Loucy (cell line): Measurements from ENCODE around the gene SYNE1.
"Not testable (repeated sequence)": the region's sequence is repeated elsewhere in the genome, so short reads cannot be mapped to it uniquely, and the experiment has no call there.

Experiments used
- H2AFZ ChIP-seq: fragments of 200-600 bp; sonication (generic); 2 replicates; pipeline ENCODE4 v1.6.0; 2016; ENCODE audit warnings: antibody characterized with exemption, mild to moderate bottlenecking, low read length, moderate library complexity
- H3F3A ChIP-seq: fragments of 200-600 bp; 2 replicates; pipeline ENCODE4 v1.6.0; 2016; ENCODE audit warnings: antibody characterized with exemption, low read depth, mild to moderate bottlenecking
- H3K27me3 ChIP-seq: fragments of 200-600 bp; sonication (generic); 2 replicates; pipeline ENCODE4 v1.6.1; 2014; ENCODE audit warnings: low read length, mild to moderate bottlenecking; ENCODE audit not compliant: insufficient read depth, poor library complexity, severe bottlenecking
- H3K36me3 ChIP-seq: fragments of 200-600 bp; sonication (generic); 2 replicates; pipeline ENCODE4 v1.6.1; 2016; ENCODE audit warnings: low read length; ENCODE audit not compliant: insufficient read depth
- H3K4me1 ChIP-seq: fragments of 200-600 bp; sonication (generic); 2 replicates; pipeline ENCODE4 v1.5.1; 2014; ENCODE audit warnings: low read length, mild to moderate bottlenecking; ENCODE audit not compliant: insufficient read depth, poor library complexity, severe bottlenecking
- H3K4me2 ChIP-seq: fragments of 200-600 bp; sonication (generic); 2 replicates; pipeline ENCODE4 v1.6.0; 2014; ENCODE audit warnings: antibody characterized with exemption, low read length, low read depth, mild to moderate bottlenecking; ENCODE audit not compliant: poor library complexity, severe bottlenecking
- H3K4me3 ChIP-seq: fragments of 200-600 bp; sonication (generic); 2 replicates; pipeline ENCODE4 v1.5.1; 2014; ENCODE audit warnings: low read length, mild to moderate bottlenecking, mixed read lengths; ENCODE audit not compliant: poor library complexity, severe bottlenecking
- H3K79me2 ChIP-seq: fragments of 200-600 bp; sonication (generic); 2 replicates; pipeline ENCODE4 v1.6.1; 2014; ENCODE audit warnings: low read length; ENCODE audit not compliant: insufficient read depth
- H3K9ac ChIP-seq: fragments of 200-600 bp; sonication (generic); 2 replicates; pipeline ENCODE4 v1.6.0; 2014; ENCODE audit warnings: mild to moderate bottlenecking, low read depth, low read length, moderate library complexity; ENCODE audit not compliant: poor library complexity, severe bottlenecking
- H3K9me2 ChIP-seq: fragments of 200-600 bp; sonication (generic); replicated peaks from 2 replicates; pipeline ENCODE4 v1.6.1; 2016; ENCODE audit warnings: low read depth, low read length, mixed read lengths
- H3K9me3 ChIP-seq: fragments of 200-600 bp; sonication (generic); 2 replicates; pipeline ENCODE4 v1.6.1; 2014; ENCODE audit warnings: mild to moderate bottlenecking, antibody characterized with exemption, low read length, low read depth; ENCODE audit not compliant: insufficient read depth
- H4K20me1 ChIP-seq: fragments of 200-600 bp; sonication (generic); 2 replicates; pipeline ENCODE4 v1.6.0; 2014; ENCODE audit warnings: antibody characterized with exemption, low read length, mild to moderate bottlenecking; ENCODE audit not compliant: insufficient read depth, poor library complexity, severe bottlenecking
- CTCF ChIP-seq: fragments of 200-600 bp; sonication (generic); conservative IDR thresholded peaks from 2 replicates; pipeline ENCODE4 v1.5.1; 2014; ENCODE audit warnings: mild to moderate bottlenecking, antibody characterized with exemption, low read length
- EZH2phosphoT487 ChIP-seq: fragments of 200-600 bp; IDR thresholded peaks from 2 replicates; pipeline ENCODE4 v1.6.1; 2018; ENCODE audit warnings: antibody characterized with exemption, mild to moderate bottlenecking, moderate library complexity, borderline replicate concordance

Gene SYNE1

DNA sequence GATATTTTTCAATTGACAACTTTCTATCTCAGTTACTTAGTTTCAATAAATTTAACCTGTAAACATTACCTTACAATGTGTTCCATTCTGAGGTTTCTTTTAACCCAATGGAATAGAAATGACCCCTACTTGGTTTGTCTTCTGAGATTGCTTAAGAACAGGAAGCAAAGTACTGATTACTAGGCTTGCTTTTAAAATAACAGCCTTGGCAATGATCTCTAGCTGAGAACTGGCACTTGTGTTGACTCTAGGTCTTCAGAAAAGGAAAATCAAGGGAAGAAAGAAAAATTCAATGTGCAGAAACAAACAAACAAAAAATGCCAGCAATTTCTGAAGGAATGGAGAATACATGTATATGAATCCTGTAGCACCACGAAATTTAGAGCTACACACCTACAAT, 66.1 kb downstream of the SYNE1 start:
- no peak overlapping the region for H3K4me3 ChIP-seq
- no peak for TF ChIP-seq EZH2phosphoT487
- H3K4me2 ChIP-seq = no peak overlapping the region
- no peak overlapping the region for H2AFZ ChIP-seq
- no peaks in the 10 kb centered on the region for H3K4me1 ChIP-seq
- H3F3A ChIP-seq = no peaks in the 10 kb centered on the region
- H3K36me3 ChIP-seq = no peaks in the 10 kb centered on the region
- H3K9me3 ChIP-seq = no peaks in the 10 kb centered on the region
- no peaks in the 10 kb centered on the region for H4K20me1 ChIP-seq
- no peaks in the 10 kb centered on the region for H3K9me2 ChIP-seq
- H3K79me2 ChIP-seq = no peaks in the 10 kb centered on the region
- no peaks in the 10 kb centered on the region for H3K27me3 ChIP-seq
- H3K9ac ChIP-seq = no peak overlapping the region

DNA sequence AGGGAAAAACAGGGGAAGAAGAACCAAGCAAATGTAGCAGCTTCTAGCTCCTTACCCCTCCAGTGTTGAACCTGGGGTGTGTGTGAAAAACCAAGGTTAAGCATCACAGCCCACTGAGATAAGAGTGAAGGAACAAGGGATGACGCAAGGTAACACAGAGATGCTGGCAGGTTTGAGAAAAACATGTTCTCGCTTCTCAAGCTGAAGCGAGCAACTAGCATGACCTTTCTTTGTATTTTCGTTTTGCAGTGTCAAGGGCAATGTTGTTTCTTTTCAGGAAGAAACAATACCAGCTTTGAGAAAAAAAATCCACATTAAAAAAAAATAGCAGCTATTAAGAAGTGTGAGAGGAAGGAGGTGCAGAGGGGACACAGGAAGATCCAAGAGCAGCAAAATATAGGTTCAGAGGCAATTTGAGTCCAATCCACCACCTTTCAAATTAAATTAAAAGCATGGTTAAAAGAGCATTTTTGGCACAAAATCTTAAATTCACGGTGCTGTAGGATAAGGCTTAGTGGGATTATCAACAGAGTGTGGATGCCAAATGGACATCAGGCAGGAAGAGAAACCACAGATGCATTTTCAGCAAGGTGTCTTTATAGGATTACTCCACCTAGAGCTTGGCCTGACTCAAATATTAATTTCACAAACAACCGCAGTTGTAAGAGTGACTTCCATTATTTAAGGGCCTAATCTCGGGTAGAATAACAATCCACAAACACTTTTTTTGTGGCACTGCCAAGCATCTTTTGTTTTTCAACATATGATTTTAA, 70.9 kb downstream of the SYNE1 start:
- TF ChIP-seq CTCF = no peak
- TF ChIP-seq EZH2phosphoT487 = no peak
- Histone ChIP-seq H3K9me2 (no peaks in the 10 kb centered on the region), H3K79me2 (no peaks in the 10 kb centered on the region), H3K27me3 (no peaks in the 10 kb centered on the region), H3K4me2 (no peak overlapping the region), H3K9me3 (no peaks in the 10 kb centered on the region), H3K4me3 (no peak overlapping the region), H2AFZ (no peak overlapping the region), H3K9ac (no peak overlapping the region), H3F3A (no peaks in the 10 kb centered on the region), H3K36me3 (no peaks in the 10 kb centered on the region), H4K20me1 (no peaks in the 10 kb centered on the region), H3K4me1 (no peaks in the 10 kb centered on the region)

DNA sequence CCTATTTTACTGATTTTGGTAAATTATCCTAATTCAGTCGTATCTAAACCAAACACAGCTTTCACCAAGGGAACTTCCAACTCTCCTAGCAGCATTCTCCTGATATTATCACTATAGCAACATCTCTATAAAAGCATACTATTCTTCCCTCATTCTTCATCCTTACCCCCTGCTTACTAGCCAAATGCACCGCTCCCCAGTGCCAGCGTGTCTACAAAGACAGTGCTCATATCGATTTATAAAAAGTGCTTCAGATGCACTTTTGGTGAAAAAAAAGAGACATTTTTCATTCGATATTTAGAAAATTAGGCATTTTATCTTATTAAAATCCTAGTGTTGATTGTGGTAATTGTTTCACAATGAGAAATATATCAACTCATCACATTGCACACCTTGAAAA, 74.0 kb downstream of the SYNE1 start:
- Histone ChIP-seq H3K27me3 (no peaks in the 10 kb centered on the region), H3K36me3 (no peaks in the 10 kb centered on the region), H3K9me2 (no peaks in the 10 kb centered on the region), H3K4me3 (no peak overlapping the region), H2AFZ (no peak overlapping the region), H3F3A (no peaks in the 10 kb centered on the region), H3K4me2 (no peak overlapping the region), H3K9ac (no peak overlapping the region), H3K4me1 (no peaks in the 10 kb centered on the region), H4K20me1 (no peaks in the 10 kb centered on the region), H3K9me3 (no peaks in the 10 kb centered on the region), H3K79me2 (no peaks in the 10 kb centered on the region)
- TF ChIP-seq EZH2phosphoT487 = no peak
- TF ChIP-seq CTCF = no peak

- H3K27me3 ChIP-seq, H3K9me3 ChIP-seq, H3K9ac ChIP-seq, H3K4me1 ChIP-seq, H3K4me2 ChIP-seq, H2AFZ ChIP-seq, H3K9me2 ChIP-seq, H4K20me1 ChIP-seq, H3K36me3 ChIP-seq, H3K79me2 ChIP-seq, H3F3A ChIP-seq, H3K4me3 ChIP-seq: not testable (repeated sequence)
These were observed 78.4 kb downstream of the SYNE1 start for GRCh38 chr6:152558798-152559197.
